Measurements from ENCODE around the gene TCAP. TPM values are rescaled to one million over a fixed set of nuclear protein-coding genes. Genes with fewer than 3 reads are reported as not detected.

Gene TCAP
- polyA plus RNA-seq, 1 experiment: 0.12 TPM

DNA sequence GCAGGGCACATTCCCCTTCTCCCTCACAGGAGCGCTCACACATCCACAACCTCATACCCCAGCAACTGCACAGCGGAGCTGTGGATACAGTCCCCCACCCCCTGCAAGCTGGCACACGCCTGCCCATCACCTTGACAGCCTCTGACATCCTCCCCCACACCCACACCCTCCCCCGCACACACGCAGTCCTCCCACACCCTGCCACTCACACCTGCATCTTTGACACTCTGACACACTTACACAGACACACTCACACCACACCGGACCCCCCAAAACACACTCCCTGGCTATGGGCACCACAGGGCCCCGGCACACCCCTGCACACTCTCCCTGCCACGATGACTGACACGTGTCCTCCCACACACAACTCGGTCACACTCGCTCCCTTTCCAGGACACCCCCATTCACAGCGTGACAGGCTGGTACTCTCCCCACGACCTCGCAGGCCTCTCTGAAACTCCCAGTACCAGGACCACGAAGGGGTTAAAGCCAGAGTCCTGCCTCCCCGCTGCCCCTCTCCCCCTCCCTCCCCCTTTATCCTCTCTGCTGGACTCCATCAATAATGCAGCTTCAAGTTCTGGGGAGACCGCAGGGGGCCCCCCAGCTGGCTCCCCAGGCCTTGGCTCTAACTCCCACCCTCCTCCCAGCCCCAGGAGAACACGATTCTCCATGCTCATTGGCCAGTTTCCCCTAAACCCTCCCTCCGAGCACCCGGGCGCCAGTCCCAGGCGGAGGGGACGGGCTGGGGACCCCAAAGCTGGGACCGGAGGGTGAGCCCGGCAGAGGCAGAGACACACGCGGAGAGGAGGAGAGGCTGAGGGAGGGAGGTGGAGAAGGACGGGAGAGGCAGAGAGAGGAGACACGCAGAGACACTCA, 38.7 kb upstream of the TCAP start, which contains the start of gene PPP1R1B:
PPP1R1B (plus strand) TSS at position 782 of the 876 bp plus-strand sequence. CDS start 441 bp downstream, outside the sequence.
- no peaks in the 10 kb centered on the region for H3K9me3 ChIP-seq (ENCODE audit: control insufficient read depth, insufficient read depth, low read length)
- CTCF ChIA-PET: interaction anchor here (0.6 to 7.8 kb wide), 3 partner anchors 7 to 356 kb away, joined by 3 to 227 read pairs (median 114); no protein-coding TSS in a partner anchor
- TF ChIP-seq, protein P1, sequence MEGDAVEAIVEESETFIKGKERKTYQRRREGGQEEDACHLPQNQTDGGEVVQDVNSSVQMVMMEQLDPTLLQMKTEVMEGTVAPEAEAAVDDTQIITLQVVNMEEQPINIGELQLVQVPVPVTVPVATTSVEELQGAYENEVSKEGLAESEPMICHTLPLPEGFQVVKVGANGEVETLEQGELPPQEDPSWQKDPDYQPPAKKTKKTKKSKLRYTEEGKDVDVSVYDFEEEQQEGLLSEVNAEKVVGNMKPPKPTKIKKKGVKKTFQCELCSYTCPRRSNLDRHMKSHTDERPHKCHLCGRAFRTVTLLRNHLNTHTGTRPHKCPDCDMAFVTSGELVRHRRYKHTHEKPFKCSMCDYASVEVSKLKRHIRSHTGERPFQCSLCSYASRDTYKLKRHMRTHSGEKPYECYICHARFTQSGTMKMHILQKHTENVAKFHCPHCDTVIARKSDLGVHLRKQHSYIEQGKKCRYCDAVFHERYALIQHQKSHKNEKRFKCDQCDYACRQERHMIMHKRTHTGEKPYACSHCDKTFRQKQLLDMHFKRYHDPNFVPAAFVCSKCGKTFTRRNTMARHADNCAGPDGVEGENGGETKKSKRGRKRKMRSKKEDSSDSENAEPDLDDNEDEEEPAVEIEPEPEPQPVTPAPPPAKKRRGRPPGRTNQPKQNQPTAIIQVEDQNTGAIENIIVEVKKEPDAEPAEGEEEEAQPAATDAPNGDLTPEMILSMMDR (IDR thresholded peaks at IDR 0.05; ENCODE audit: low read depth, low read length): no peak
- H3K4me3 ChIP-seq (ENCODE audit: low read depth, low read length): peak within 1 kb of the TSS; percentile 29
- POLR2A ChIA-PET: interaction anchor here (0.6 kb wide), 1 partner anchor 25 kb away, joined by 3 read pairs; no protein-coding TSS in a partner anchor
- H3K27ac ChIP-seq (ENCODE audit: low read depth, low read length): no peak within 1 kb of the TSS
- no peak for DNase-seq (ENCODE audit: low read depth, low spot score)
- H3K27me3 ChIP-seq (ENCODE audit: control insufficient read depth, insufficient read depth, low read length): peaks cover 64% of the 10 kb centered on the region

DNA sequence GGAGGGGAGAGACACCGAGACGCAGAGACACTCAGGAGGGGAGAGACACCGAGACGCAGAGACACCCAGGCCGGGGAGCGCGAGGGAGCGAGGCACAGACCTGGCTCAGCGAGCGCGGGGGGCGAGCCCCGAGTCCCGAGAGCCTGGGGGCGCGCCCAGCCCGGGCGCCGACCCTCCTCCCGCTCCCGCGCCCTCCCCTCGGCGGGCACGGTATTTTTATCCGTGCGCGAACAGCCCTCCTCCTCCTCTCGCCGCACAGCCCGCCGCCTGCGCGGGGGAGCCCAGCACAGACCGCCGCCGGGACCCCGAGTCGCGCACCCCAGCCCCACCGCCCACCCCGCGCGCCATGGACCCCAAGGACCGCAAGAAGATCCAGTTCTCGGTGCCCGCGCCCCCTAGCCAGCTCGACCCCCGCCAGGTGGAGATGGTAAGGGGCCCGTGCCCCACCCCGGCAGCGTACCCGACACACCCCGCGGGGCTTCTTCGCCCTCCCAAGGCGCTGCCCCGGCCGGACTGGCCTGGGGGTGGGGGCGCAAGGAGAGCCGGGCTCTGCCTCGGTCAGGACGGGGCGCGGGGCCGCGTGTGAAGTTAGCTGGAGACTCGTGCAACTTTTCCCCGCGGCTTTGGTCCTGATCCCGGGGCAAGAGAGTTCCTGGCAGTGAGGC, 38.0 kb upstream of the TCAP start:
- DNase-seq (ENCODE audit: low read depth, low spot score): no peak
- H3K27ac ChIP-seq (ENCODE audit: low read depth, low read length): no peak overlapping the region
- TF ChIP-seq, protein P1 (IDR thresholded peaks at IDR 0.05; ENCODE audit: low read depth, low read length): no peak
- H3K9me3 ChIP-seq (ENCODE audit: control insufficient read depth, insufficient read depth, low read length): no peaks in the 10 kb centered on the region
- H3K4me3 ChIP-seq (ENCODE audit: low read depth, low read length): peak overlapping the region; percentile 29
- ChIA-PET CTCF (interaction anchor here (0.6 to 1.2 kb wide), 2 partner anchors 12 to 356 kb away, joined by 3 read pairs; no protein-coding TSS in a partner anchor), POLR2A (no interaction called here)
- H3K27me3 ChIP-seq (ENCODE audit: control insufficient read depth, insufficient read depth, low read length): peaks cover 66% of the 10 kb centered on the region

DNA sequence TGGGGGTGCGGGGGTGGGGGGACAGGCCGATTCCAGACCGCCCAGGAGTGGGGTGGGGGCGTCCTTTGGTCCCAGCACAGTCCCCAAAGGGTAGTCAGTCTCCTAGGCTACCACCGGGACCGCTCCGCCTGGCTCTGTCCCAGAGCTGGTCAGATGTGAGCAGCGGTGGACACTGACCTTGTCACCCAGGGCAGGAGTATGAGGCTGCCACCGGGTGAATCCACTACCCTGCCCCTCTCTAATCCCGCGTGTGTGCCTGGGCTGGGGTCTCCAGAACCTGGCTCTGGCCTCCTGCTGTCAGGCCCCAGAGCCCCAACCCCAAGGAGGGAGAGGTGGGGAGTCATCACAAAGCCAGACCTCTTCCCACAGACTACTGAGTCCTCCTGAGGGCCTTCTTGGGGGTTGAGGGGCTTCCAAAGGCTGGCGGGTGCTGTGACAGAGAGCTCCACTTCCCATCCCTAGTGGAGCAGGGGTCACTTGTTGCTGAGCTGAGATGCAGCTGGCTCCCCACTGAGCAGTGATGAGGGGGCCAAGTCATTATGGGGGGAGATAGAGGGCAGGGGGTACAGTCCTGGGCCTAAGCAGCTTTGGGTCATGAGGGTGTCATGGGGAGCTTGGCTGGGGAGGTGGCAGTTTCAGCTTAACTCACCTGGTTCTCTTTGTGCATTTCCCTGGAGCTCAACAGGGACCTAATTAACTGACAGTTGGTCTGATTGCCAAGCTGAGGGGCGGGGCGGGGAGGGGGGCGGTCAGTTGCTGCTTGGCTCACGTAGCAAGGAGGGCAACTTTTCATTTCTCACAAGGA, 37.2 kb upstream of the TCAP start:
- TF ChIP-seq, protein P1 (IDR thresholded peaks at IDR 0.05; ENCODE audit: low read depth, low read length): no peak
- ChIA-PET CTCF (interaction anchor here (1.0 to 1.2 kb wide), 2 partner anchors 9 to 11 kb away, joined by 3 to 4 read pairs; no protein-coding TSS in a partner anchor), POLR2A (interaction anchor here (0.6 kb wide), 1 partner anchor 24 kb away, joined by 3 read pairs; no protein-coding TSS in a partner anchor)
- Histone ChIP-seq H3K27me3 (ENCODE audit: control insufficient read depth, insufficient read depth, low read length) (peaks cover 68% of the 10 kb centered on the region), H3K4me3 (ENCODE audit: low read depth, low read length) (no peak overlapping the region), H3K9me3 (ENCODE audit: control insufficient read depth, insufficient read depth, low read length) (no peaks in the 10 kb centered on the region), H3K27ac (ENCODE audit: low read depth, low read length) (no peak overlapping the region)
- DNase-seq (ENCODE audit: low read depth, low spot score): no peak

DNA sequence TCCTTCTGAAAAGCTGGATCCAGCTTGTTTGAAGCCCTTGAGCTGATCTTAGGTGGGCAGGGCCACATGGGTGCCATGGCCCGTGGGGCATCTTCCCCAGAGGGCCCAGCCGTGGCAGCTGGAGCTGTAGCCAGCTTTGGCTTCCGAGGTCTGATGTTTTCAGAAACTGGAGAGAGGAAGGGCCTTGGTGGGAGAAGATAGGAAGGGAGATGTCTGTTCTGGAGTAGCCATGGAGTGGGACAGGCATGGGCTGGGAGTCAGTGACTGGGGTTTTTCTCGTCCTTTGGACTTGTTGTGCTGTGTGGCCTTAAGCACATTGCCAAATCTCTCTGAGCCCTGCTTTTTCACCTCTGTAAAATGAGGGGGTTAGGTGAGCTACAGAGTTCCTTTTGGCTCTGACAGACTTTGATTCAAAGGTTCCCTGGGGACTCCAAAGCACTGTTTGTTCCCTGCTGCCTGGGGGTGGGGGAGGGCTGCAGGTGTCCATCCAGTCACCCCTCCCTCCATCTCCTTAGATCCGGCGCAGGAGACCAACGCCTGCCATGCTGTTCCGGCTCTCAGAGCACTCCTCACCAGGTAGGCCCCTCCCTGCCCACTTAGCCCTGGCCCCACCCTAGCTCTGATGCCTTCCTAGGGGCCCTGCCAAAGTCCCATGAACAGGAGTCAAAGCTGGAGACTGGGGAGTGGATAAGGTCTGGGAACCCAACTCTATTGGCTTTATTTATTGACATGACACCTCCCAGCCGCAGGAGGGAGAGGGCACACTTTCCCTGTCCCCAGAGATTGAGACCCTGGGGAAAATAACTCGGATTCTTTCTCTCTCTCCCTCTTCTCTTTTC, 36.3 kb upstream of the TCAP start:
- Histone ChIP-seq H3K27me3 (ENCODE audit: control insufficient read depth, insufficient read depth, low read length) (peaks cover 73% of the 10 kb centered on the region), H3K4me3 (ENCODE audit: low read depth, low read length) (no peak overlapping the region), H3K9me3 (ENCODE audit: control insufficient read depth, insufficient read depth, low read length) (no peaks in the 10 kb centered on the region), H3K27ac (ENCODE audit: low read depth, low read length) (no peak overlapping the region)
- POLR2A ChIA-PET: no interaction called here
- TF ChIP-seq, protein P1 (IDR thresholded peaks at IDR 0.05; ENCODE audit: low read depth, low read length): no peak
- no peak for DNase-seq (ENCODE audit: low read depth, low spot score)
- CTCF ChIA-PET: interaction anchor here (1.0 to 1.2 kb wide), 2 partner anchors 10 kb away, joined by 3 to 4 read pairs; no protein-coding TSS in a partner anchor
